HepG2 (cell line): ENCODE results near the gene UGP2. TPM values are rescaled to one million over a fixed set of nuclear protein-coding genes. Genes with fewer than 3 reads are reported as not detected.
A peak's percentile ranks its signal among the peaks of the same experiment; 100 is the strongest.

Experiments
- ADNP ChIP-seq: sonication (generic); formaldehyde crosslinking; IDR thresholded peaks from 2 replicates; pipeline ENCODE4 v1.4.0; 2020; ENCODE audit warnings: missing genetic modification reagents
- ARNTL ChIP-seq: sonication (generic); formaldehyde crosslinking; IDR thresholded peaks from 2 replicates; pipeline ENCODE4 v1.4.0; 2020; ENCODE audit warnings: mild to moderate bottlenecking, missing genetic modification reagents
- CBX1 ChIP-seq: IDR thresholded peaks from one replicate; pipeline ENCODE4 v1.6.1; 2016; ENCODE audit warnings: antibody characterized with exemption, low read depth
- CENPBD1 ChIP-seq: sonication (generic); formaldehyde crosslinking; IDR thresholded peaks from 2 replicates; pipeline ENCODE4 v1.8.0; 2022; ENCODE audit warnings: missing genetic modification reagents, low read depth, mild to moderate bottlenecking, borderline replicate concordance
- GATA4 ChIP-seq: sonication (generic); IDR thresholded peaks from 2 replicates; pipeline ENCODE4 v1.6.1; 2016; ENCODE audit warnings: antibody characterized with exemption, low read depth, borderline replicate concordance
- HOXA7 ChIP-seq: sonication (generic); formaldehyde crosslinking; IDR thresholded peaks from 2 replicates; pipeline ENCODE4 v1.8.1; 2022; ENCODE audit warnings: mild to moderate bottlenecking, missing genetic modification reagents, moderate library complexity
- NFKB2 ChIP-seq: sonication (generic); formaldehyde crosslinking; IDR thresholded peaks from 2 replicates; pipeline ENCODE4 v1.4.0; 2020; ENCODE audit warnings: missing genetic modification reagents, borderline replicate concordance
- PRDM15 ChIP-seq: sonication (generic); formaldehyde crosslinking; IDR thresholded peaks from 2 replicates; pipeline ENCODE4 v1.4.0; 2020; ENCODE audit warnings: missing genetic modification reagents
- RBM22 ChIP-seq: fragments of 200-400 bp; formaldehyde crosslinking; optimal IDR thresholded peaks from 2 replicates; pipeline ENCODE3; 2017; ENCODE audit warnings: mild to moderate bottlenecking, low read length, moderate library complexity
- RFX3 ChIP-seq: IDR thresholded peaks from 2 replicates; pipeline ENCODE4 v1.6.1; 2016; ENCODE audit warnings: missing biosample characterization, missing genetic modification reagents
- RNF2 ChIP-seq: fragments of 450-650 bp; conservative IDR thresholded peaks from 2 replicates; pipeline ENCODE4 v1.6.1; 2016; ENCODE audit warnings: low read depth
- SMARCE1 ChIP-seq: fragments of 450-650 bp; IDR thresholded peaks from 2 replicates; pipeline ENCODE4 v1.6.1; 2017; ENCODE audit warnings: borderline replicate concordance
- SP2 ChIP-seq: sonication (generic); formaldehyde crosslinking; IDR thresholded peaks from 2 replicates; pipeline ENCODE4 v1.5.1; 2020; ENCODE audit warnings: mild to moderate bottlenecking, missing genetic modification reagents
- TSC22D2 ChIP-seq: sonication (generic); formaldehyde crosslinking; IDR thresholded peaks from 2 replicates; pipeline ENCODE4 v1.5.1; 2020; ENCODE audit warnings: missing genetic modification reagents, mild to moderate bottlenecking, borderline replicate concordance
- ZBTB46 ChIP-seq: sonication (generic); formaldehyde crosslinking; IDR thresholded peaks from 2 replicates; pipeline ENCODE4 v1.4.0; 2020; ENCODE audit warnings: mild to moderate bottlenecking, missing genetic modification reagents, borderline replicate concordance
- ZFP36L1 ChIP-seq: sonication (generic); formaldehyde crosslinking; IDR thresholded peaks from 2 replicates; pipeline ENCODE4 v1.8.0; 2022; ENCODE audit warnings: mild to moderate bottlenecking, missing genetic modification reagents, moderate library complexity
- ZFY ChIP-seq: sonication (generic); formaldehyde crosslinking; IDR thresholded peaks from 2 replicates; pipeline ENCODE4 v1.4.0; 2020; ENCODE audit warnings: missing genetic modification reagents
- ZMYM4 ChIP-seq: sonication (generic); formaldehyde crosslinking; IDR thresholded peaks from 2 replicates; pipeline ENCODE4 v1.8.1; 2023; ENCODE audit warnings: mild to moderate bottlenecking, missing genetic modification reagents
- ZNF138 ChIP-seq: sonication (generic); formaldehyde crosslinking; IDR thresholded peaks from 2 replicates; pipeline ENCODE4 v1.5.0; 2020; ENCODE audit warnings: mild to moderate bottlenecking, low read depth, missing genetic modification reagents
- ZNF569 ChIP-seq: sonication (generic); formaldehyde crosslinking; IDR thresholded peaks from 2 replicates; pipeline ENCODE4 v1.5.0; 2020; ENCODE audit warnings: mild to moderate bottlenecking, missing genetic modification reagents, moderate library complexity, borderline replicate concordance
- ZNF589 ChIP-seq: sonication (generic); formaldehyde crosslinking; conservative IDR thresholded peaks from 2 replicates; pipeline ENCODE4 v1.8.0; 2022; ENCODE audit warnings: mild to moderate bottlenecking, moderate library complexity, missing genetic modification reagents
- ZNF619 ChIP-seq: sonication (generic); formaldehyde crosslinking; IDR thresholded peaks from 2 replicates; pipeline ENCODE4 v1.4.0; 2020; ENCODE audit warnings: mild to moderate bottlenecking, missing genetic modification reagents
- ZNF704 ChIP-seq: sonication (generic); formaldehyde crosslinking; IDR thresholded peaks from 2 replicates; pipeline ENCODE4 v1.8.1; 2023; ENCODE audit warnings: mild to moderate bottlenecking, inconsistent platforms, moderate library complexity, missing genetic modification reagents, borderline replicate concordance
- ZNF773 ChIP-seq: sonication (generic); formaldehyde crosslinking; IDR thresholded peaks from 2 replicates; pipeline ENCODE4 v1.4.0; 2020; ENCODE audit warnings: missing genetic modification reagents, borderline replicate concordance
- polyA plus RNA-seq, 8 experiments: library from polyadenylated mRNA; depleted of rRNA in 3 of 8; stranded (reverse) in 7 of 8; unstranded in 1 of 8; fragments of >200 nt; fragmentation: Illumina TruSeq in 4 of 8; extraction: Trizol in 4 of 8; gene quantifications; 2 replicates each; pipeline versions ENCODE4 v1.2.1 to v1.2.3, GENCODE V29; 2011 to 2016; ENCODE audit warnings: low read depth in 4 of 8, missing spikeins in 1 of 8, mixed read lengths in 1 of 8; ENCODE audit not compliant: insufficient read depth in 1 of 8
- total RNA-seq, 5 experiments: library from RNA; depleted of rRNA; stranded (reverse); fragments of >200 nt; fragmentation: Illumina TruSeq; extraction: Trizol; gene quantifications; 2 replicates each; pipeline ENCODE4 v1.2.3, GENCODE V29; 2016; ENCODE audit warnings: low read depth in 1 of 5

UGP2 gene
- total and polyA plus RNA-seq, 2 of the 13 experiments (the other 11 are each of a cell fraction or from before 2014, with no cell fraction given): 96.0 to 134 TPM

- TF ChIP-seq ZNF138 (CRISPR knock-in tag) (no peak), RNF2 (no peak), ZBTB46 (CRISPR knock-in tag) (no peak), ZFP36L1 (CRISPR knock-in tag) (peak; percentile 87), PRDM15 (CRISPR knock-in tag) (no peak), SP2 (no peak), ZNF704 (no peak; the same call in 1 of the 2 replicates), ARNTL (CRISPR knock-in tag) (peak; percentile 79), ADNP (no peak), ZNF569 (CRISPR knock-in tag) (no peak), SMARCE1 (no peak), ZMYM4 (CRISPR knock-in tag) (peak; percentile 94), CENPBD1 (CRISPR knock-in tag) (no peak), ZNF619 (CRISPR knock-in tag) (no peak), NFKB2 (no peak), GATA4 (peak; percentile 51; the same call in 1 of the 2 replicates), RFX3 (CRISPR knock-in tag) (no peak), ZNF773 (CRISPR knock-in tag) (no peak), ZFY (CRISPR knock-in tag) (peak; percentile 42), CBX1 (peak; percentile 76), HOXA7 (CRISPR knock-in tag) (no peak), ZNF589 (CRISPR knock-in tag) (no peak), TSC22D2 (CRISPR knock-in tag) (no peak), RBM22 (no peak)
These were observed 21.7 kb upstream of the UGP2 start (continued) for GRCh38 chr2:63819765-63820717.
